ENCODE results near the gene ATP6V1B1. TPM values are rescaled to one million over a fixed set of nuclear protein-coding genes. Genes with fewer than 3 reads are reported as not detected.

The ATP6V1B1 gene
- 1 to 10 TPM in 1 of 9 donors, under 1 TPM in 4, not detected in 4; 0.14 to 1.3 (median 0.58) TPM for total RNA-seq
- 1 to 10 TPM in 2 of 3 donors, under 1 TPM in 1; 0.27 to 4.6 (median 1.9) TPM for polyA plus RNA-seq
- long read RNA-seq, donor 1 = 0 reads
- long read RNA-seq, donor 2 = 0 reads
- long read RNA-seq, donor 3 = 0 reads
- long read RNA-seq, donor 4 = 0 reads
- long read RNA-seq, donor 5 = 0 reads
- long read RNA-seq, donor 6 = 0 reads
- long read RNA-seq, donor 7 = 0 reads
- long read RNA-seq, donor 8 = 0 reads
- long read RNA-seq, donor 9 = 0 reads
- long read RNA-seq, donor 10 = 0 reads

GRCh38 chr2:70935468-70936164 is at the start of gene ATP6V1B1:
ATP6V1B1 (plus strand) TSS chr2:70935900; CDS start chr2:70935955, 55 bp downstream.
- intact Hi-C loops (cut with DNase I) = loop anchor here in 1 of 2 donors (10.0 kb wide), 1 partner anchor 151 kb away; no protein-coding TSS in a partner anchor
- Histone ChIP-seq H3K9me3 (replicated peaks in 1 of 3) (no peaks in the 10 kb centered on the region), H3K4me3 (no peak within 1 kb of the TSS), H3K27ac (no peak within 1 kb of the TSS), H3K27me3 (no peaks in the 10 kb centered on the region), H3K4me1 (replicated peaks in 1 of 2) (no peaks in the 10 kb centered on the region), H3K36me3 (replicated peaks in 1 of 2) (no peaks in the 10 kb centered on the region)
- TF ChIP-seq POLR2A (IDR thresholded peaks at IDR 0.05) (no peak), CTCF (IDR thresholded peaks at IDR 0.05) (no peak)
- DNase-seq = peak in 1 of 7 donors; percentile 17
- WGBS, 4 donors = 65 to 71% (median 69%) methylated on average over 12 to 14 of the region's 14 CpGs

- H3K36me3 ChIP-seq (replicated peaks in 1 of 2) = no peaks in the 10 kb centered on the region
- 20 to 23% (median 21%) methylated on average over 10 of the region's 10 CpGs for WGBS, 4 donors
- peak in 1 of 7 donors; percentile 21 for DNase-seq
- no peaks in the 10 kb centered on the region for H3K9me3 ChIP-seq (replicated peaks in 1 of 3)
- H3K27me3 ChIP-seq = peaks cover 85% of the 10 kb centered on the region
- peaks cover 0 to 13% of the 10 kb centered on the region in 2 donors for H3K4me1 ChIP-seq (replicated peaks in 1 of 2)
- intact Hi-C loops (cut with DNase I) = no loop called here
- no peak for TF ChIP-seq CTCF (IDR thresholded peaks at IDR 0.05)
- no peak for TF ChIP-seq POLR2A (IDR thresholded peaks at IDR 0.05)
- H3K27ac ChIP-seq = no peak overlapping the region
- no peak overlapping the region for H3K4me3 ChIP-seq
Measured at GRCh38 chr2:70886541-70886987, 49.1 kb upstream of the ATP6V1B1 start.

- H3K27ac ChIP-seq = no peak overlapping the region
- no peaks in the 10 kb centered on the region for H3K9me3 ChIP-seq (replicated peaks in 1 of 3)
- no peaks in the 10 kb centered on the region for H3K36me3 ChIP-seq (replicated peaks in 1 of 2)
- WGBS, 4 donors = 15 to 29% (median 20%) methylated on average over 6 to 8 of the region's 8 CpGs
- H3K27me3 ChIP-seq = peaks cover 89% of the 10 kb centered on the region
- H3K4me1 ChIP-seq (replicated peaks in 1 of 2) = peaks cover 0 to 13% of the 10 kb centered on the region in 2 donors
- TF ChIP-seq CTCF (IDR thresholded peaks at IDR 0.05) = no peak
- TF ChIP-seq POLR2A (IDR thresholded peaks at IDR 0.05) = no peak
- intact Hi-C loops (cut with DNase I) = no loop called here
- DNase-seq = no peak
- peak overlapping the region in 1 of 4 donors; percentile 54 for H3K4me3 ChIP-seq
Measured at GRCh38 chr2:70887208-70887549, 48.5 kb upstream of the ATP6V1B1 start.

- Histone ChIP-seq H3K27me3 (peaks cover 88% of the 10 kb centered on the region), H3K27ac (no peak overlapping the region), H3K9me3 (replicated peaks in 1 of 3) (no peaks in the 10 kb centered on the region), H3K4me3 (peak overlapping the region in 2 of 4 donors; percentile 19 to 54), H3K4me1 (replicated peaks in 1 of 2) (peaks cover 0 to 13% of the 10 kb centered on the region in 2 donors), H3K36me3 (replicated peaks in 1 of 2) (no peaks in the 10 kb centered on the region)
- intact Hi-C loops (cut with DNase I) = no loop called here
- TF ChIP-seq POLR2A (IDR thresholded peaks at IDR 0.05) (no peak), CTCF (IDR thresholded peaks at IDR 0.05) (no peak)
- WGBS, 4 donors = 4% methylated on average over 15 to 58 of the region's 58 CpGs
- peak in 3 of 7 donors; percentile 20 to 49 (median 33) for DNase-seq
Measured at GRCh38 chr2:70887550-70888246, 48.0 kb upstream of the ATP6V1B1 start.
